ENCODE results near the gene CD8B2. TPM values are rescaled to one million over a fixed set of nuclear protein-coding genes. Genes with fewer than 3 reads are reported as not detected.

The CD8B2 gene
- total and polyA plus RNA-seq, 2 of the 13 experiments (the other 11 are each of a cell fraction or from before 2014, with no cell fraction given): not detected

GRCh38 chr2:106541333-106541732 lies 54.2 kb downstream of the CD8B2 start:
- Histone ChIP-seq H3K9ac (ENCODE audit: insufficient read depth, low read depth, low read length) (no peak overlapping the region), H3K27ac (ENCODE audit: extremely low read length, insufficient read depth, low read length) (no peak overlapping the region), H3K4me1 (ENCODE audit: insufficient read depth, low read length) (no peaks in the 10 kb centered on the region), H3K4me2 (ENCODE audit: low read depth, low read length) (no peak overlapping the region), H2AFZ (ENCODE audit: low read length) (no peak overlapping the region), H3K79me2 (ENCODE audit: insufficient read depth, low read length) (no peaks in the 10 kb centered on the region), H3K36me3 (replicated peaks in 1 of 2; ENCODE audit: control insufficient read depth in 1 of 2, insufficient read depth in 2 of 2, low read length in 2 of 2) (no peaks in the 10 kb centered on the region), H4K20me1 (ENCODE audit: insufficient read depth, low read length) (no peaks in the 10 kb centered on the region), H3K27me3 (ENCODE audit: control insufficient read depth in 1 of 2, insufficient read depth in 2 of 2, low read length in 2 of 2) (peaks cover 3 to 39% of the 10 kb centered on the region in 2 experiments; a peak in 3 of 5 replicates), H3K9me3 (ENCODE audit: low read length) (no peaks in the 10 kb centered on the region), H3K4me3 (replicated peaks in 1 of 3; ENCODE audit: insufficient read depth in 1 of 3, low read depth in 2 of 3, low read length in 3 of 3) (no peak overlapping the region)
- DNase-seq (ENCODE audit: low spot score): no peak
- 15% methylated on average over 4 of the region's 4 CpGs for WGBS (ENCODE audit: low lambda C conversion rate)
- FAIRE-seq: no peak
- ChIA-PET CTCF (ENCODE audit: low intra/inter-chr PET ratio, low total read pairs) (interaction anchor here (1.2 kb wide), 1 partner anchor 41 kb away, joined by 3 read pairs; no protein-coding TSS in a partner anchor), POLR2A (no interaction called here)
- TF ChIP-seq CEBPB (IDR thresholded peaks at IDR 0.05; ENCODE audit: borderline replicate concordance, low read depth, low read length) (peak; percentile 64), CEBPG (CRISPR knock-in tag; IDR thresholded peaks at IDR 0.05) (0 out of 2 replicates have a peak, but pooled peaks have one; percentile 26), ZNF570 (CRISPR knock-in tag; IDR thresholded peaks at IDR 0.05; ENCODE audit: borderline replicate concordance) (no peak)
- in situ Hi-C loops (cut with HindIII; ENCODE audit: extremely low pct_ligation_motif_present, low pct_unique_long_range_greater_than_20kb) (loop anchor here (5.0 kb wide), 1 partner anchor 439 kb away; no protein-coding TSS in a partner anchor), intact Hi-C loops (cut with micrococcal nuclease; ENCODE audit: unreplicated experiment) (loop anchor here (5.0 to 10.0 kb wide), 2 partner anchors 79 to 317 kb away; no protein-coding TSS in a partner anchor)
- BruUV-seq (replicated peaks): no TSS peak
- ATAC-seq: no peak

- Histone ChIP-seq H3K27ac (ENCODE audit: extremely low read length, insufficient read depth, low read length) (no peak overlapping the region), H3K4me2 (ENCODE audit: low read depth, low read length) (peak overlapping the region; percentile 80), H4K20me1 (ENCODE audit: insufficient read depth, low read length) (no peaks in the 10 kb centered on the region), H3K79me2 (ENCODE audit: insufficient read depth, low read length) (no peaks in the 10 kb centered on the region), H2AFZ (ENCODE audit: low read length) (no peak overlapping the region), H3K4me1 (ENCODE audit: insufficient read depth, low read length) (no peaks in the 10 kb centered on the region), H3K27me3 (ENCODE audit: control insufficient read depth in 1 of 2, insufficient read depth in 2 of 2, low read length in 2 of 2) (peaks cover 1 to 50% of the 10 kb centered on the region in 2 experiments; a peak in 3 of 5 replicates), H3K4me3 (replicated peaks in 1 of 3; ENCODE audit: insufficient read depth in 1 of 3, low read depth in 2 of 3, low read length in 3 of 3) (peak overlapping the region; percentile 32 to 57 (median 38); a peak in 4 of 6 replicates), H3K36me3 (replicated peaks in 1 of 2; ENCODE audit: control insufficient read depth in 1 of 2, insufficient read depth in 2 of 2, low read length in 2 of 2) (no peaks in the 10 kb centered on the region), H3K9me3 (ENCODE audit: low read length) (no peaks in the 10 kb centered on the region), H3K9ac (ENCODE audit: insufficient read depth, low read depth, low read length) (no peak overlapping the region)
- ChIA-PET POLR2A (no interaction called here), CTCF (ENCODE audit: low intra/inter-chr PET ratio, low total read pairs) (interaction anchor here (0.8 to 2.7 kb wide), 3 partner anchors 40 to 439 kb away, joined by 3 to 20 read pairs (median 3); no protein-coding TSS in a partner anchor)
- FAIRE-seq (peak; percentile 82), DNase-seq (ENCODE audit: low spot score) (peak; percentile 53), ATAC-seq (peak; percentile 96)
- no TSS peak for BruUV-seq (replicated peaks)
- in situ Hi-C loops (cut with HindIII; ENCODE audit: extremely low pct_ligation_motif_present, low pct_unique_long_range_greater_than_20kb): loop anchor here (5.0 kb wide), 1 partner anchor 441 kb away; no protein-coding TSS in a partner anchor
- WGBS (ENCODE audit: low lambda C conversion rate): under 1% methylated on average over 24 of the region's 24 CpGs
- intact Hi-C loops (cut with micrococcal nuclease; ENCODE audit: unreplicated experiment): loop anchor here (1.0 to 10.0 kb wide), 6 partner anchors 39 to 646 kb away; no protein-coding TSS in a partner anchor
- TF ChIP-seq GATAD2A (CRISPR knock-in tag; IDR thresholded peaks at IDR 0.05): peak; percentile 44; the same call in 1 of the 2 replicates
- peak; percentile 21; the same call in 1 of the 2 replicates for TF ChIP-seq ELF3 (CRISPR knock-in tag; IDR thresholded peaks at IDR 0.05)
- no peak for TF ChIP-seq MBNL3 (CRISPR knock-in tag; conservative IDR thresholded peaks at IDR 0.05)
- TF ChIP-seq RAD21 (CRISPR knock-in tag; IDR thresholded peaks at IDR 0.05): peak; percentile 90
- TF ChIP-seq SMC3 (IDR thresholded peaks at IDR 0.05; ENCODE audit: low read length): peak; percentile 82
- TF ChIP-seq KDM5B (CRISPR knock-in tag; IDR thresholded peaks at IDR 0.05; ENCODE audit: borderline replicate concordance): 0 out of 2 replicates have a peak, but pooled peaks have one; percentile 4
- TF ChIP-seq KLF12 (CRISPR knock-in tag; IDR thresholded peaks at IDR 0.05; ENCODE audit: borderline replicate concordance): 0 out of 2 replicates have a peak, but pooled peaks have one; percentile 25
- peak; percentile 97 for TF ChIP-seq STAG1 (CRISPR knock-in tag; IDR thresholded peaks at IDR 0.05)
- no peak for TF ChIP-seq ZNF850 (CRISPR knock-in tag; conservative IDR thresholded peaks at IDR 0.05)
- no peak for TF ChIP-seq ZNF180 (CRISPR knock-in tag; IDR thresholded peaks at IDR 0.05; ENCODE audit: borderline replicate concordance, low read depth)
- peak; percentile 69; the same call in 1 of the 2 replicates for TF ChIP-seq EZH2 (conservative IDR thresholded peaks at IDR 0.05; ENCODE audit: low read depth, low read length)
- no peak for TF ChIP-seq ZNF749 (CRISPR knock-in tag; IDR thresholded peaks at IDR 0.05; ENCODE audit: borderline replicate concordance)
- TF ChIP-seq ZGPAT (CRISPR knock-in tag; IDR thresholded peaks at IDR 0.05): 0 out of 2 replicates have a peak, but pooled peaks have one; percentile 20
Measured at GRCh38 chr2:106542746-106543359, 55.7 kb downstream of the CD8B2 start.
